Hepatocyte (in vitro differentiated cells): Measurements from ENCODE around the gene GRP.

ENCODE experiments used
- EZH2 ChIP-seq: fragments of 200-600 bp; sonication (generic); IDR thresholded peaks from 2 replicates; pipeline ENCODE4 v1.6.1; 2016; ENCODE audit warnings: antibody characterized with exemption, mild to moderate bottlenecking, borderline replicate concordance
- EZH2phosphoT487 ChIP-seq: fragments of 200-600 bp; sonication (generic); IDR thresholded peaks from one replicate; pipeline ENCODE4 v1.6.1; 2018; ENCODE audit warnings: antibody characterized with exemption, mild to moderate bottlenecking, low read depth, moderate library complexity; ENCODE audit not compliant: unreplicated experiment, severe bottlenecking
- TF ChIP-seq, protein P1 (sequence below): fragments of 200-600 bp; sonication (generic); IDR thresholded peaks from 2 replicates; pipeline ENCODE4 v1.5.1; 2016; ENCODE audit warnings: antibody characterized with exemption, mild to moderate bottlenecking; ENCODE audit not compliant: poor library complexity

DNA sequence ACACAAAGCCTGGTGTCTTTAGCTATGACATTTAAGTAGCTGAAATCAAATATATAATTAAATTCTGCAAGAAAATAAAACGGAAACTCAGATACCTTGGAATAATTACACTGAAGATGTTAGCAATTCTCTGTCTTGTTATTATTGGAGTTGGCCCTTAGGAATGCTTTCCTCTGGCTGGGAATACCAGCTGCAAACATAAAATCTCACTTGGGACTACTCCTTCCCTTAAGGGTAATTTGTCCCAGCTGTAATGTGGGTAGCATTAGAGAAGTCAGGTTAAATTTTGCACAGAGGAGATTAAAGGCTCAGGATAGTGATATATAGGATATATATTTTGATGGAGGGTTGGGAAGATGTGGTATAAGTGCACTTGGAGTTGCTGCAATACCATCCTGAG lies 37.3 kb upstream of the GRP start:
- TF ChIP-seq, protein P1, sequence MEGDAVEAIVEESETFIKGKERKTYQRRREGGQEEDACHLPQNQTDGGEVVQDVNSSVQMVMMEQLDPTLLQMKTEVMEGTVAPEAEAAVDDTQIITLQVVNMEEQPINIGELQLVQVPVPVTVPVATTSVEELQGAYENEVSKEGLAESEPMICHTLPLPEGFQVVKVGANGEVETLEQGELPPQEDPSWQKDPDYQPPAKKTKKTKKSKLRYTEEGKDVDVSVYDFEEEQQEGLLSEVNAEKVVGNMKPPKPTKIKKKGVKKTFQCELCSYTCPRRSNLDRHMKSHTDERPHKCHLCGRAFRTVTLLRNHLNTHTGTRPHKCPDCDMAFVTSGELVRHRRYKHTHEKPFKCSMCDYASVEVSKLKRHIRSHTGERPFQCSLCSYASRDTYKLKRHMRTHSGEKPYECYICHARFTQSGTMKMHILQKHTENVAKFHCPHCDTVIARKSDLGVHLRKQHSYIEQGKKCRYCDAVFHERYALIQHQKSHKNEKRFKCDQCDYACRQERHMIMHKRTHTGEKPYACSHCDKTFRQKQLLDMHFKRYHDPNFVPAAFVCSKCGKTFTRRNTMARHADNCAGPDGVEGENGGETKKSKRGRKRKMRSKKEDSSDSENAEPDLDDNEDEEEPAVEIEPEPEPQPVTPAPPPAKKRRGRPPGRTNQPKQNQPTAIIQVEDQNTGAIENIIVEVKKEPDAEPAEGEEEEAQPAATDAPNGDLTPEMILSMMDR, result no peak
- no peak for TF ChIP-seq EZH2
- TF ChIP-seq EZH2phosphoT487, result no peak
